ENCODE results near the gene CFAP97D1.
"Not testable (repeated sequence)": the region's sequence is repeated elsewhere in the genome, so short reads cannot be mapped to it uniquely, and the experiment has no call there.

CFAP97D1 gene

GRCh38 chr17:43791589-43791988, 11.4 kb downstream of the CFAP97D1 start:
- Histone ChIP-seq H3K27ac (no peak overlapping the region), H3K4me1 (ENCODE audit: low read depth, poor library complexity, severe bottlenecking) (no peaks in the 10 kb centered on the region), H4K20me1 (ENCODE audit: insufficient read depth) (no peaks in the 10 kb centered on the region), H2AFZ (ENCODE audit: low read depth) (no peak overlapping the region), H3K4me3 (IDR thresholded peaks at IDR 0.05; ENCODE audit: insufficient read depth, low read depth, low read length) (no peak overlapping the region), H3K36me3 (ENCODE audit: insufficient read depth) (no peaks in the 10 kb centered on the region), H3K27me3 (ENCODE audit: insufficient read depth, low read depth) (no peaks in the 10 kb centered on the region), H3K4me2 (no peak overlapping the region), H3K9ac (no peak overlapping the region), H3K79me2 (ENCODE audit: insufficient read depth, low read depth) (no peaks in the 10 kb centered on the region)
- TF ChIP-seq, protein P1, sequence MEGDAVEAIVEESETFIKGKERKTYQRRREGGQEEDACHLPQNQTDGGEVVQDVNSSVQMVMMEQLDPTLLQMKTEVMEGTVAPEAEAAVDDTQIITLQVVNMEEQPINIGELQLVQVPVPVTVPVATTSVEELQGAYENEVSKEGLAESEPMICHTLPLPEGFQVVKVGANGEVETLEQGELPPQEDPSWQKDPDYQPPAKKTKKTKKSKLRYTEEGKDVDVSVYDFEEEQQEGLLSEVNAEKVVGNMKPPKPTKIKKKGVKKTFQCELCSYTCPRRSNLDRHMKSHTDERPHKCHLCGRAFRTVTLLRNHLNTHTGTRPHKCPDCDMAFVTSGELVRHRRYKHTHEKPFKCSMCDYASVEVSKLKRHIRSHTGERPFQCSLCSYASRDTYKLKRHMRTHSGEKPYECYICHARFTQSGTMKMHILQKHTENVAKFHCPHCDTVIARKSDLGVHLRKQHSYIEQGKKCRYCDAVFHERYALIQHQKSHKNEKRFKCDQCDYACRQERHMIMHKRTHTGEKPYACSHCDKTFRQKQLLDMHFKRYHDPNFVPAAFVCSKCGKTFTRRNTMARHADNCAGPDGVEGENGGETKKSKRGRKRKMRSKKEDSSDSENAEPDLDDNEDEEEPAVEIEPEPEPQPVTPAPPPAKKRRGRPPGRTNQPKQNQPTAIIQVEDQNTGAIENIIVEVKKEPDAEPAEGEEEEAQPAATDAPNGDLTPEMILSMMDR (conservative IDR thresholded peaks at IDR 0.05; ENCODE audit: low read depth, low read length): no peak

DNA sequence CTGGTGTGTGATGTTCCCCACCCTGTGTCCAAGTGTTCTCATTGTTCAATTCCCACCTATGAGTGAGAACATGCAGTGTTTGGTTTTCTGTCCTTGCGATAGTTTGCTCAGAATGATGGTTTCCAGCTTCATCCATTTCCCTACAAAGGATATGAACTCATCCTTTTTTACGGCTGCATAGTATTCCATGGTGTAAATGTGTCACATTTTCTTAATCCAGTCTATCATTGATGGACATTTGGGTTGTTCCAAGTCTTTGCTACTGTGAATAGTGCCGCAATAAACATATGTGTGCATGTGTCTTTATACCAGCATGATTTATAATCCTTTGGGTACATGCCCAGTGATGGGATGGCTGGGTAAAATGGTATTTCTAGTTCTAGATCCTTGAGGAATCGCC, 12.4 kb downstream of the CFAP97D1 start:
- not testable (repeated sequence) for H3K27me3 ChIP-seq (ENCODE audit: insufficient read depth, low read depth); H2AFZ ChIP-seq (ENCODE audit: low read depth); H3K4me1 ChIP-seq (ENCODE audit: low read depth, poor library complexity, severe bottlenecking); H3K9ac ChIP-seq; H3K36me3 ChIP-seq (ENCODE audit: insufficient read depth); H3K27ac ChIP-seq; H3K79me2 ChIP-seq (ENCODE audit: insufficient read depth, low read depth); H4K20me1 ChIP-seq (ENCODE audit: insufficient read depth); H3K4me2 ChIP-seq; H3K4me3 ChIP-seq (IDR thresholded peaks at IDR 0.05; ENCODE audit: insufficient read depth, low read depth, low read length)

DNA sequence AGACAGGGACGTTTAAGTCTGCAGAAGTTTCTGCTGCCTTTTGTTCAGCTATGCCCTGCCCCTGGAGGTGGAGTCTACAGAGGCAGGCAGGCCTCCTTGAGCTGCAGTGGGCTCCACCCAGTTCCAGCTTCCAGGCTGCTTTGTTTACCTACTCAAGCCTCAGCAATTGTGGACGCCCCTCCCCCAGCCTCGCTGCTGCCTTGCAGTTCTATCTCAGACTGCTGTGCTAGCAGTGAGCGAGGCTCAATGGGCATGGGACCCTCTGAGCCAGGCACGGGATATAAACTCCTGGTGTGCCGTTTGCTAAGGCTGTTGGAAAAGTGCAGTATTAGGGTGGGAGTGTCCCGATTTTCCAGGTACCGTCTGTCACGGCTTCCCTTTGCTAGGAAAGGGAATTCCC, 17.8 kb downstream of the CFAP97D1 start:
- not testable (repeated sequence) for H3K27ac ChIP-seq; H3K4me1 ChIP-seq (ENCODE audit: low read depth, poor library complexity, severe bottlenecking); H3K9ac ChIP-seq; H4K20me1 ChIP-seq (ENCODE audit: insufficient read depth); H3K27me3 ChIP-seq (ENCODE audit: insufficient read depth, low read depth); H2AFZ ChIP-seq (ENCODE audit: low read depth); H3K36me3 ChIP-seq (ENCODE audit: insufficient read depth); H3K79me2 ChIP-seq (ENCODE audit: insufficient read depth, low read depth); H3K4me2 ChIP-seq; H3K4me3 ChIP-seq (IDR thresholded peaks at IDR 0.05; ENCODE audit: insufficient read depth, low read depth, low read length)

DNA sequence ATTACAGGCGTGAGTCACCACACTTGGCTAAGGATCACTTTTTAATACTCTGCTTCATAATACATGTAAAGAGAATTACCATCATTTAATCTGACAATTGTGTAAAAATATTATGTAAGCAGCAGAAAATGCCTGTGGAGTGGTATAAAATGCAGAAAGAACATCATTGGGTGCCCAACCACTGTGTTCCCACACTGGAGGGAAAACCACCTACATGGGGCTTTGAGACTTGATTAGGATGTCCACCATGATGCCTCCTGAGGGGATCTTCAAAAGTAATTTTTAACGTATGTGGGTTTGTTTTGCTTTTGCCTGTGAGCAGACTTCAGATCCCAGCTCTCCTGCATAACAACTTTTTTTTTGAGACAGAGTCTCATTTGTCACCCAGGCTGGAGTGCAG, 18.8 kb downstream of the CFAP97D1 start:
- no peaks in the 10 kb centered on the region for H3K36me3 ChIP-seq (ENCODE audit: insufficient read depth)
- H3K79me2 ChIP-seq (ENCODE audit: insufficient read depth, low read depth): no peaks in the 10 kb centered on the region
- TF ChIP-seq, protein P1 (conservative IDR thresholded peaks at IDR 0.05; ENCODE audit: low read depth, low read length): no peak
- H3K4me1 ChIP-seq (ENCODE audit: low read depth, poor library complexity, severe bottlenecking): no peaks in the 10 kb centered on the region
- no peak overlapping the region for H3K9ac ChIP-seq
- H2AFZ ChIP-seq (ENCODE audit: low read depth): no peak overlapping the region
- no peaks in the 10 kb centered on the region for H3K27me3 ChIP-seq (ENCODE audit: insufficient read depth, low read depth)
- H4K20me1 ChIP-seq (ENCODE audit: insufficient read depth): no peaks in the 10 kb centered on the region
- no peak overlapping the region for H3K4me2 ChIP-seq
- no peak overlapping the region for H3K27ac ChIP-seq
- H3K4me3 ChIP-seq (IDR thresholded peaks at IDR 0.05; ENCODE audit: insufficient read depth, low read depth, low read length): no peak overlapping the region

DNA sequence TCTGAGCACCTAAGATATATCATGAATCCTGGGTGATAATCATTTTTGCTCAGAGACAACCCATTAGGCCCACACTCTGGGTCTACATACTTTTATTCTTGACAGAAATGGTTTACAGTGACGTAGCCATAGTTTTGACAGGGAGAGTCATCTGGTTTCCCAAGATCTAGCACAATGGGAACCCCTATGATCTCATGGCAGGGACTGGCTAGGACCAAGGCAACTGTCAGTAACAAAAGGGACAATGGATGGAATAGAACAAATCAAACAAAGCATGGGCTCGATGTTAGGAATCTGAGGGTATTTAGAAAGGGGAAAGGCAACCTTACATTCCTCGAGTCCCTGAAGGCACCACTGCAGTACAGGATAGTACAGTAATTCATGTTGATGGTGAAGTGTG, 20.5 kb downstream of the CFAP97D1 start:
- H3K27me3 ChIP-seq (ENCODE audit: insufficient read depth, low read depth): no peaks in the 10 kb centered on the region
- H3K4me2 ChIP-seq: no peak overlapping the region
- H3K79me2 ChIP-seq (ENCODE audit: insufficient read depth, low read depth): no peaks in the 10 kb centered on the region
- no peaks in the 10 kb centered on the region for H3K4me1 ChIP-seq (ENCODE audit: low read depth, poor library complexity, severe bottlenecking)
- H3K27ac ChIP-seq: no peak overlapping the region
- H4K20me1 ChIP-seq (ENCODE audit: insufficient read depth): no peaks in the 10 kb centered on the region
- no peak overlapping the region for H2AFZ ChIP-seq (ENCODE audit: low read depth)
- H3K36me3 ChIP-seq (ENCODE audit: insufficient read depth): no peaks in the 10 kb centered on the region
- TF ChIP-seq, protein P1 (conservative IDR thresholded peaks at IDR 0.05; ENCODE audit: low read depth, low read length): no peak
- no peak overlapping the region for H3K4me3 ChIP-seq (IDR thresholded peaks at IDR 0.05; ENCODE audit: insufficient read depth, low read depth, low read length)
- H3K9ac ChIP-seq: no peak overlapping the region
